H9 (cell line): ENCODE results near the gene ITIH5. TPM values are rescaled to one million over a fixed set of nuclear protein-coding genes. Genes with fewer than 3 reads are reported as not detected.

ENCODE experiments used
- DNase-seq: peaks from one replicate; pipeline ENCODE4 v3.0.0-alpha.2; 2017
- H2AFZ ChIP-seq: one replicate; pipeline ENCODE4 v1.6.1; 2013; ENCODE audit warnings: mild to moderate bottlenecking, low read length, control low read depth, moderate library complexity
- H2AK5ac ChIP-seq: 2 replicates; pipeline ENCODE4 v1.6.1; 2013; ENCODE audit warnings: low read length, control low read depth, mixed read lengths; ENCODE audit not compliant: insufficient read length
- H2BK120ac ChIP-seq: one replicate; pipeline ENCODE4 v1.6.1; 2013; ENCODE audit warnings: low read depth, mild to moderate bottlenecking, low read length, control low read depth, inconsistent platforms; ENCODE audit not compliant: poor library complexity, severe bottlenecking
- H2BK12ac ChIP-seq: 2 replicates; pipeline ENCODE4 v1.6.1; 2013; ENCODE audit warnings: low read length, control low read depth, mixed read lengths, low read depth; ENCODE audit not compliant: insufficient read length
- H2BK15ac ChIP-seq: 2 replicates; pipeline ENCODE4 v1.6.1; 2013; ENCODE audit warnings: low read depth, low read length, control low read depth
- H2BK20ac ChIP-seq: one replicate; pipeline ENCODE4 v1.6.1; 2013; ENCODE audit warnings: low read depth, mild to moderate bottlenecking, low read length, control low read depth, inconsistent platforms; ENCODE audit not compliant: poor library complexity, severe bottlenecking
- H2BK5ac ChIP-seq: 2 replicates; pipeline ENCODE4 v1.6.1; 2013; ENCODE audit warnings: low read length, control low read depth, mixed read lengths; ENCODE audit not compliant: insufficient read length
- H3K14ac ChIP-seq: 2 replicates; pipeline ENCODE4 v1.6.1; 2013; ENCODE audit warnings: low read length, control low read depth; ENCODE audit not compliant: insufficient read depth
- H3K18ac ChIP-seq: 2 replicates; pipeline ENCODE4 v1.6.1; 2013; ENCODE audit warnings: low read depth, mild to moderate bottlenecking, mixed read lengths, low read length, control low read depth; ENCODE audit not compliant: insufficient read length
- H3K23ac ChIP-seq: 2 replicates; pipeline ENCODE4 v1.6.1; 2013; ENCODE audit warnings: low read length, control low read depth, mixed read lengths, low read depth; ENCODE audit not compliant: insufficient read length
- H3K23me2 ChIP-seq: 2 replicates; pipeline ENCODE4 v1.6.1; 2013; ENCODE audit warnings: low read depth, mild to moderate bottlenecking, mixed read lengths, low read length, control low read depth; ENCODE audit not compliant: insufficient read length, poor library complexity, severe bottlenecking
- H3K27ac ChIP-seq: 2 replicates; pipeline ENCODE4 v1.5.1; 2013; ENCODE audit warnings: low read length, control low read depth, mixed read lengths, low read depth; ENCODE audit not compliant: insufficient read length
- H3K27me3 ChIP-seq: 2 replicates; pipeline ENCODE4 v1.6.1; 2013; ENCODE audit warnings: low read length, control low read depth, inconsistent platforms; ENCODE audit not compliant: insufficient read depth
- H3K4ac ChIP-seq: 2 replicates; pipeline ENCODE4 v1.6.1; 2013; ENCODE audit warnings: low read depth, mild to moderate bottlenecking, control low read depth, inconsistent platforms, low read length, moderate library complexity
- H3K4me1 ChIP-seq: 2 replicates; pipeline ENCODE4 v1.6.1; 2013; ENCODE audit warnings: low read length, control low read depth, inconsistent platforms; ENCODE audit not compliant: insufficient read depth
- H3K4me2 ChIP-seq: 2 replicates; pipeline ENCODE4 v1.6.1; 2013; ENCODE audit warnings: low read length, control low read depth, mixed read lengths; ENCODE audit not compliant: insufficient read length, insufficient read depth
- H3K56ac ChIP-seq: 2 replicates; pipeline ENCODE4 v1.6.1; 2013; ENCODE audit warnings: low read depth, mild to moderate bottlenecking, mixed read lengths, low read length, control low read depth; ENCODE audit not compliant: insufficient read length
- H3K79me1 ChIP-seq: 2 replicates; pipeline ENCODE4 v1.6.1; 2013; ENCODE audit warnings: low read depth, mild to moderate bottlenecking, moderate library complexity, low read length, control low read depth, inconsistent platforms; ENCODE audit not compliant: insufficient read depth, poor library complexity, severe bottlenecking
- H3K79me2 ChIP-seq: 2 replicates; pipeline ENCODE4 v1.6.1; 2013; ENCODE audit warnings: low read length, control low read depth, inconsistent platforms; ENCODE audit not compliant: insufficient read depth
- H3K9ac ChIP-seq: 2 replicates; pipeline ENCODE4 v1.6.1; 2013; ENCODE audit warnings: low read length, control low read depth, mixed read lengths; ENCODE audit not compliant: insufficient read length; ENCODE audit errors: extremely low read depth
- H3K9me3 ChIP-seq: one replicate; pipeline ENCODE4 v1.6.1; 2013; ENCODE audit warnings: low read depth, low read length, inconsistent platforms; ENCODE audit not compliant: control insufficient read depth
- H3T11ph ChIP-seq: one replicate; pipeline ENCODE4 v1.6.1; 2013; ENCODE audit warnings: mild to moderate bottlenecking, low read length, control low read depth, inconsistent platforms
- H4K20me1 ChIP-seq: one replicate; pipeline ENCODE4 v1.6.1; 2013; ENCODE audit not compliant: control insufficient read depth, insufficient read length, insufficient read depth
- H4K5ac ChIP-seq: 2 replicates; pipeline ENCODE4 v1.6.1; 2013; ENCODE audit warnings: low read depth, mild to moderate bottlenecking, mixed read lengths, low read length, control low read depth; ENCODE audit not compliant: insufficient read length
- H4K8ac ChIP-seq: replicated peaks from 2 replicates; pipeline ENCODE4 v1.6.1; 2013; ENCODE audit warnings: low read length, control low read depth, mixed read lengths, low read depth; ENCODE audit not compliant: insufficient read length
- H4K91ac ChIP-seq: 2 replicates; pipeline ENCODE4 v1.6.1; 2013; ENCODE audit warnings: low read depth, mild to moderate bottlenecking, moderate library complexity, mixed read lengths, low read length, control low read depth; ENCODE audit not compliant: insufficient read length
- H3K27ac Mint-ChIP-seq, 3 experiments: 2 replicates in 2 of 3; 3 replicates in 1 of 3; pipeline ENCODE4 v1.8.0; 2020 to 2021; ENCODE audit warnings: mixed read lengths in 3 of 3, mild to moderate bottlenecking in 1 of 3, moderate library complexity in 1 of 3
- H3K27me3 Mint-ChIP-seq: 2 replicates; pipeline ENCODE4 v1.8.0; 2021; ENCODE audit warnings: low read depth, mild to moderate bottlenecking, moderate library complexity, mixed read lengths
- H3K36me3 Mint-ChIP-seq, 3 experiments: 2 replicates in 2 of 3; 3 replicates in 1 of 3; pipeline ENCODE4 v1.8.0; 2020 to 2021; ENCODE audit warnings: low read depth in 3 of 3, mixed read lengths in 3 of 3; ENCODE audit not compliant: insufficient read depth in 1 of 3
- H3K4me1 Mint-ChIP-seq, 2 experiments: 2 replicates each; pipeline ENCODE4 v1.8.0; 2020; ENCODE audit warnings: mixed read lengths in 2 of 2
- H3K4me3 Mint-ChIP-seq, 2 experiments: 2 replicates in 1 of 2; 3 replicates in 1 of 2; pipeline ENCODE4 v1.8.0; 2020 to 2021; ENCODE audit warnings: mild to moderate bottlenecking in 2 of 2, mixed read lengths in 2 of 2, moderate library complexity in 1 of 2
- H3K9me3 Mint-ChIP-seq, 2 experiments: 2 replicates in 1 of 2; 3 replicates in 1 of 2; pipeline ENCODE4 v1.8.0; 2020; ENCODE audit warnings: mild to moderate bottlenecking in 2 of 2, mixed read lengths in 2 of 2, moderate library complexity in 1 of 2
- CTCF ChIP-seq: fragments of 200-600 bp; sonication (generic); conservative IDR thresholded peaks from 3 replicates; pipeline ENCODE4 v1.8.0; 2021; ENCODE audit warnings: antibody characterized with exemption, mild to moderate bottlenecking
- WGBS: extraction: QIAGEN DNeasy Blood & Tissue Kit; methylation state at CpG from one replicate; pipeline ENCODE4 v1.1.7; 2013; ENCODE audit warnings: missing lambda C conversion rate, low lambda C conversion rate, mixed read lengths; ENCODE audit not compliant: insufficient read length; ENCODE audit errors: extremely low coverage; 5-methylcytosine and 5-hydroxymethylcytosine counted together
- total RNA-seq: library from RNA; stranded (reverse); gene quantifications from 2 replicates; pipeline ENCODE4 v1.2.1, GENCODE V29; 2021

ITIH5 gene
- total RNA-seq, 1 experiment from 2014 or later = 1.3 TPM

- DNase-seq = no peak
- H2BK20ac ChIP-seq = no peak overlapping the region
- H3K9ac ChIP-seq = no peak overlapping the region
- H3K23me2 ChIP-seq = no peaks in the 10 kb centered on the region
- H3K14ac ChIP-seq = no peak overlapping the region
- no peaks in the 10 kb centered on the region for H3K4me1 ChIP-seq
- no peaks in the 10 kb centered on the region for H3K79me2 ChIP-seq
- TF ChIP-seq CTCF = no peak
- H3T11ph ChIP-seq = no peak overlapping the region
- H3K23ac ChIP-seq = no peak overlapping the region
- no peaks in the 10 kb centered on the region for H3K36me3 Mint-ChIP-seq
- no peaks in the 10 kb centered on the region; the same call in 1 of the 2 replicates for H3K27me3 Mint-ChIP-seq
- no peaks in the 10 kb centered on the region for H3K9me3 Mint-ChIP-seq
- H3K4me3 Mint-ChIP-seq = no peak overlapping the region
- no CpG with 5 or more reads among the region's 4 CpGs for WGBS
- no peaks in the 10 kb centered on the region for H4K20me1 ChIP-seq
- no peaks in the 10 kb centered on the region for H3K9me3 ChIP-seq
- no peaks in the 10 kb centered on the region for H3K79me1 ChIP-seq
- no peak overlapping the region for H3K4me2 ChIP-seq
- no peak overlapping the region for H3K27ac Mint-ChIP-seq
- no peak overlapping the region for H3K4ac ChIP-seq
- H3K4me1 Mint-ChIP-seq = peaks cover 2 to 6% of the 10 kb centered on the region in 2 experiments; a peak in 3 of 4 replicates
- H3K18ac ChIP-seq = no peak overlapping the region
- no peak overlapping the region for H2BK12ac ChIP-seq
- H2BK120ac ChIP-seq = no peak overlapping the region
- no peaks in the 10 kb centered on the region for H3K27me3 ChIP-seq
- H4K5ac ChIP-seq = no peak overlapping the region
- no peak overlapping the region for H3K27ac ChIP-seq
- no peak overlapping the region for H2BK15ac ChIP-seq
- no peak overlapping the region for H2BK5ac ChIP-seq
- H2AK5ac ChIP-seq = no peak overlapping the region
- H2AFZ ChIP-seq = no peak overlapping the region
- no peak overlapping the region for H4K91ac ChIP-seq
- no peak overlapping the region for H3K56ac ChIP-seq
- no peak overlapping the region for H4K8ac ChIP-seq
Observed at GRCh38 chr10:7708832-7709231, 42.1 kb upstream of the ITIH5 start.
